ENCODE measurements around the gene SERPINC1. TPM values are rescaled to one million over a fixed set of nuclear protein-coding genes. Genes with fewer than 3 reads are reported as not detected.
"Not testable (repeated sequence)": the region's sequence is repeated elsewhere in the genome, so short reads cannot be mapped to it uniquely, and the experiment has no call there.

SERPINC1 gene
- total RNA-seq, 6 experiments from 2014 or later, result 1,325 to 2,875 (median 2,199) TPM

GRCh38 chr1:173934440-173934839, 17.3 kb upstream of the SERPINC1 start:
- DNase-seq (no peak), ATAC-seq (peak in 3 of 4 donors; percentile 40 to 70 (median 63))
- Histone ChIP-seq H3K4me1 (peaks cover 0 to 38% (median 12%) of the 10 kb centered on the region in 4 donors), H3K36me3 (peaks cover 0 to 20% (median 5%) of the 10 kb centered on the region in 4 donors), H3K9me3 (no peaks in the 10 kb centered on the region), H3K4me3 (no peak overlapping the region), H3K27ac (peak overlapping the region in 1 of 3 donors; percentile 2), H3K27me3 (no peaks in the 10 kb centered on the region)
- intact Hi-C loops (cut with DNase I), result no loop called here
- WGBS (ENCODE audit: insufficient coverage, low coverage, low lambda C conversion rate, missing lambda C conversion rate), result 100% methylated on average over 1 of the region's 1 CpG
- TF ChIP-seq POLR2A (IDR thresholded peaks at IDR 0.05) (no peak), CTCF (IDR thresholded peaks at IDR 0.05) (no peak)

- intact Hi-C loops (cut with DNase I); H3K4me3 ChIP-seq; DNase-seq; ATAC-seq; H3K27ac ChIP-seq; H3K9me3 ChIP-seq; H3K27me3 ChIP-seq; H3K36me3 ChIP-seq: not testable (repeated sequence)
- peaks cover 0 to 60% (median 17%) of the 10 kb centered on the region in 4 donors for H3K4me1 ChIP-seq
- 97% methylated on average over 5 of the region's 5 CpGs for WGBS (ENCODE audit: insufficient coverage, low coverage, low lambda C conversion rate, missing lambda C conversion rate)
Measured at GRCh38 chr1:173930541-173930940, 13.4 kb upstream of the SERPINC1 start.

DNA sequence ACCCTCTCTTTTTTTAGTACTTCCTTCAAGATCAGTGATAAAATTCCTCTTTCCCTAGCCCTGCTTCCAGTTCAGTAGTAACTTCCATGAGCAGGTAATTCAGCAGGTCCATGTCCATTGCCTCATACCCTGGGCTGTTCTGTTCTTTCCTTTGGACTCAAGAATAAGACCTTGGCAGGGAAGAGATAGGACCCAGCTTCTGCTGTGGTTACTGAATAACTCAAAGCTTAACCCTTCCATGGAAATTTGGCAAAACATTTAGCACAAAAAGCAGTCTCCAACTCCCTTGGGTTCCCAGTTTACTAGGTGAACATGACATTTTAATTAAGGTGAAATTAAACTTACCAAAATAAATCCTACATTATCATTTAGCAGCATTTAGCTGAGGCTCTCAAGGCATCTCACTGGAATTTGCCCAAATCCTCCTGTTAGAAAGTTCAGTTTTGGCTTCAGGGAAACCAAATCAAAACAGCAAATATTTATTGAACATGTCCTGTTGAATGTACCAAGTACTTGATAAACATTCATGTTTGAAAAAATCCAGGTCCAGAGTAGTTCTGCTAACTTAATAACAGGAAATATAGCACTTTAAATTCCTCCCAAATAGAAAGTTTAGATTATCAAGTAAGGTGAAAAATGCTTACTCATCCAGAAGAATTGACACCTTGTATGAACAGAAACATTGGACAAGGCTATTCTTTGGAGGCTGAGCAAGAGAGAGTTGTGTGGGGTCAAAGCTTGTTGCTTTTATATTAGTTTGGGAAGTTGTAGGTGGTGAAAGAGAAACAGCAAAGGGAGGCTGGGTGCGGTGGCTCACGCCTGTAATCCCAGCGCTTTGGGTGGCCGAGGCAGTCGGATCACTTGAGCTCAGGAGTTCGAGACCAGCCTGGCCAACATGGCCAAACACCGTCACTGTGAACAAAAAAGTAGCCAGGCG, 8.4 kb upstream of the SERPINC1 start:
- peak overlapping the region in 2 of 3 donors; percentile 45 for H3K4me3 ChIP-seq
- peaks cover 0 to 46% (median 5%) of the 10 kb centered on the region in 4 donors for H3K4me1 ChIP-seq
- H3K27me3 ChIP-seq, result no peaks in the 10 kb centered on the region
- ATAC-seq (peak; percentile 72 to 88 (median 82)), DNase-seq (peak in 2 of 3 donors; percentile 58 to 78)
- 28% methylated on average over 8 of the region's 8 CpGs for WGBS (ENCODE audit: insufficient coverage, low coverage, low lambda C conversion rate, missing lambda C conversion rate)
- peak overlapping the region; percentile 18 to 90 (median 86) for H3K27ac ChIP-seq
- TF ChIP-seq POLR2A (IDR thresholded peaks at IDR 0.05) (no peak), CTCF (IDR thresholded peaks at IDR 0.05) (no peak)
- no peaks in the 10 kb centered on the region for H3K36me3 ChIP-seq
- no peaks in the 10 kb centered on the region for H3K9me3 ChIP-seq
- intact Hi-C loops (cut with DNase I), result no loop called here

- Histone ChIP-seq H3K9me3 (no peaks in the 10 kb centered on the region), H3K36me3 (no peaks in the 10 kb centered on the region), H3K27me3 (no peaks in the 10 kb centered on the region), H3K4me3 (no peak overlapping the region), H3K27ac (no peak overlapping the region), H3K4me1 (peaks cover 0 to 49% (median 6%) of the 10 kb centered on the region in 4 donors)
- ATAC-seq, result no peak
- intact Hi-C loops (cut with DNase I), result no loop called here
- DNase-seq, result no peak
- 90% methylated on average over 4 of the region's 5 CpGs for WGBS (ENCODE audit: insufficient coverage, low coverage, low lambda C conversion rate, missing lambda C conversion rate)
- TF ChIP-seq POLR2A (IDR thresholded peaks at IDR 0.05) (no peak), CTCF (IDR thresholded peaks at IDR 0.05) (no peak)
Measured at GRCh38 chr1:173920861-173921260, 3.7 kb upstream of the SERPINC1 start.
